Activated CD8-positive, alpha-beta memory T cell treated with anti-CD3 and anti-CD28 coated beads, Interleukin-2, amount 50 U/mL, for 1 hour (primary cell): ENCODE results near the gene TYW3.

Source experiments
- DNase-seq: peaks from one replicate; pipeline ENCODE4 v3.0.0-alpha.2; 2020; ENCODE audit errors: extremely low read depth

TYW3 gene

DNA sequence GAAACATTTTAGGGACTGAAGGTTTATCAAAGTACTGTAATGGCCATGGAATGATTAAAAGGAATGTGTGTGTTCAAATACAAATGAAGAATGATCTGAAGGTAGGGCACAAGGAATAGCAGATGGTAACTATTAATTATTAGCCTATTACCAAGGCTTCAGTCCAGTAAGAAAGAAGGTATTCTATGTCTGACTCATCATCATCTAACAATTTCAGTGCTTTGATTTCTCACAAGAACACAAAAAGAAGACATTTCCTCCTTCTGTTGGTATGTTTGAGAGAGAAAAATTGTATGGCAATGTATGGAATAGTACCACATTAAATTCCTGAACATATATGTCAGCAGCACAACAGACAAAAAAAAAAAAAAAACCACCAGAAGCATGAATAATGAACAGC, 57.5 kb downstream of the TYW3 start:
- no peak for DNase-seq

DNA sequence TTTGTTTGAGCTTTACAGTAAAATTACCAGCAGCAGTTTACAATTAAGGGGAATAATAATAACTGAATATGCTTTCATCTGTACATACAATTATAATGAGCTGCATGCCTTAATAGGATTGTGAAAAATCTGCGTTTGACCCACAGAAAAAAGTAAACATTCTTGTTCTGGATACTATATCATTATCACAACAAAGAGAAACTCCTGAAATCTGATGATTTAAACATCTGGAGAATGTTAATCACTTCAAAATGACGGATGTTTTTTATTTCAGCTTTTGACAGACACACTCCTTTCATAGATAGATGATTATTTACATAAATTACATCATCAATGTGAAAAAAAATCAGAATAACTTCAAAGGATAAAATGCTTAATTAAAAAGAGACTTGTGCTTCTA, 58.5 kb downstream of the TYW3 start:
- DNase-seq = no peak

DNA sequence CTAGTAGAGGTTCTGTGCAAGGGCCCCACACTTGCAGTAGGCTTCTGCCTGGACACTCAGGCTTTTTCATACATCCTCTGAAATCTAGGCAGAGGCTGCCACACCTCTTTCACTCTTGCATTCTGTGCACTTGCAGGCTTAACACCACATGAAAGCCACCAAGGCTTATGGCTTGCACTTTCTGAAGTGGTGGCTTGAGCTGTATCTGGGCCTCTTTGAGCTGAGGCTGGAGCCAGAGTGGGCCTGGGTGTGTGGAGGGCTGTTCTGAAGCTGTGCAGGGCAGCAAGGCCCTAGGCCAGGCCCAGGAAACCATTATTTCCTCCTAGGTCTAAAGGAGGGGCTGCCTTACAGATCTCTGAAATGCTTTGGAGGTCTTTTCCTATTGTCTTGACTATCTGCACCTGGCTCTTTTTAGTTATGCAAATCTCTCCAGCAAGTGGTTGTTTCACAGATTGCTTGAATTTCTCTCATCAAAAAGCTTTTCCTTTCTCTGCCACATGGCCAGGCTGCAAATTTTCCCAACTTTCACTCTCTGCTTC, 66.2 kb downstream of the TYW3 start:
- no peak for DNase-seq

DNA sequence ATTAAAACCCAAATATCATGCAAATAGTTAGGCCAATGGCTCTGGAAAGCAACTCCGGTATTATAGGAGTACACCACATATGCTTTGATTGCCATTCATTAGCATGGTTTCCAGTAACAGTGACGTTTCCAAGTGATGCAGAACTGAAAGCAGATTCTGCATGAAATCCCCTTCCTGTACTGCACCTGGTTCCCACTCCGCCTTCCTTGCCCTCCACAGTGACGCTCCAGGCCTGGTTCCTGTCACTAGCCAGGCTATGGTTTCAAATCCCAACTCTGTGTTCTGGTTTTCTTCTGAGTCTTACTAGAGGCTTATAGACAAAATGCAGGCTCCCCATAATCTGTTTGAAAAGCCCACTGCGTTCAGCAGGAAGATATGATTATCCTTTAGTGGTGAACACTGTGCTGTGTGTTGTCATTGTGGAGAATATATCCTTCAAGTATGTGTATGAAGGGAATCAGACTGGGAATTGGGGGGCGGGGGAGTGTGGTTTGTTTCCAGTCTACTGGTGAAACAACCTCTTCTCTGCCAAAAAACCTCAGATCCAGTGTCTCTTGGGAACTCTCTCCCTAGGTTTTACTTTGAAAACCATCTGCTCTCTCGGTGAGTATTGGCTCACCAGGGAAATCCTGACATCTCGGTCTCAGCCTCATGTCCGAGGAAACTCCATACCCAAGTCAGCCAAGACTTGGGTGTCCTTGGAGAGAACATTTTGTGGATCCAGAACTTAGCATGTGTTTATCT, 78.7 kb downstream of the TYW3 start:
- no peak for DNase-seq

DNA sequence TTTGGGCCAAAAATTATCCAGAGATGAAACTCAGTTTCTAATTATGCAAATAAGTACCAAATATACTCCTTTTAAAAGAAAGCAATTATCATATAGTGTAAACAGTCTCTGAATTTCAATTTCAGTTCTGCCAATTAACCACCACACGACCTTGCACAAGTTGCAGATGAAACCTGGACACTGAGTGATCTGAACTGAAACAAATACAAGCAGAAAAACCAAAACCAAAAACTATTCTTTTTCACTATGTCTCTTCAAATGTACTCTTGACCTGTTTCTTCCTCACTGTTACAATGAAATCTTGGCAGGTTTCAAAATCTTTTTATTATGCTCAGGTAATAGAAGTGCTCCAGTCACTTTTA, 79.2 kb downstream of the TYW3 start:
- DNase-seq = no peak
